Stimulated activated CD4-positive, alpha-beta T cell treated with anti-CD3 and anti-CD28 coated beads, Interleukin-15, amount 100 ng/mL, for 48 hours (primary cell): ENCODE measurements around the gene ASB7.

Source experiments
- DNase-seq, 2 donors: peaks; one replicate each; pipeline ENCODE4 v3.0.0-alpha.2; 2020; ENCODE audit warnings: low read depth in 2 of 2

ASB7 gene

DNA sequence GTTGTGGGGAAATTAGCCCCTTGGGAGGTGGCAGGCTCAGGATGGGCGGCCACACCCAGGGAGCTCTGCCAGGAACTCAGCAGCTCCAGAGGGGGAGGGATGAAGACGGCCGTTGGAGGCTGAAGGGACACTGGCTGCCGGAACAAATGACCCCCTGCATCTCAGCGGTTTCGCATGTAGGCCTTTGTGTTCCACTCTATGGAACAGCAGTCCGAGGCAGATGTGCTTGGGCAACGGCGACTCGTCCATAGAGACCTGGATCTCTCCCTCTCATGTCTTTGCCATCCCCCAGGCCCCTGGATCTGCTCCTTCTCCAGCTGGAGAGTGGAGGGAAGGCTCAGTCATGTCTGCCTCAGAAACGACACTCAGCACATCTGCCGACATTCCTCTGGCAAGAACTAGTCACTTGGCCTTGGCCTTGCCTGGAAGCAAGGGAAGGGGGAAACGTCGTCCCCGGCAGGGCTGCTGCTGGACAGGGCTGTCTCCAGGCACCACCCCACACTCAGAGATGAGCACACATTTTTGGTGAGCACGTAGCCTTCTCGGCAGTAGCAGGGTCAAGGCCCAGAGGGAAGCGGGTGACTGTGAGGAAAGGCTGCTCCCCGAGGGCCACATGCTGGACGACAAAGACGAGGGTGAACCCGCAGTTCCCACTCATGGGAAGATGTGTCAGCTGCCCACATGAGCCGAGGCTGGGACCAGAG lies 83.8 kb downstream of the ASB7 start:
- DNase-seq: no peak

DNA sequence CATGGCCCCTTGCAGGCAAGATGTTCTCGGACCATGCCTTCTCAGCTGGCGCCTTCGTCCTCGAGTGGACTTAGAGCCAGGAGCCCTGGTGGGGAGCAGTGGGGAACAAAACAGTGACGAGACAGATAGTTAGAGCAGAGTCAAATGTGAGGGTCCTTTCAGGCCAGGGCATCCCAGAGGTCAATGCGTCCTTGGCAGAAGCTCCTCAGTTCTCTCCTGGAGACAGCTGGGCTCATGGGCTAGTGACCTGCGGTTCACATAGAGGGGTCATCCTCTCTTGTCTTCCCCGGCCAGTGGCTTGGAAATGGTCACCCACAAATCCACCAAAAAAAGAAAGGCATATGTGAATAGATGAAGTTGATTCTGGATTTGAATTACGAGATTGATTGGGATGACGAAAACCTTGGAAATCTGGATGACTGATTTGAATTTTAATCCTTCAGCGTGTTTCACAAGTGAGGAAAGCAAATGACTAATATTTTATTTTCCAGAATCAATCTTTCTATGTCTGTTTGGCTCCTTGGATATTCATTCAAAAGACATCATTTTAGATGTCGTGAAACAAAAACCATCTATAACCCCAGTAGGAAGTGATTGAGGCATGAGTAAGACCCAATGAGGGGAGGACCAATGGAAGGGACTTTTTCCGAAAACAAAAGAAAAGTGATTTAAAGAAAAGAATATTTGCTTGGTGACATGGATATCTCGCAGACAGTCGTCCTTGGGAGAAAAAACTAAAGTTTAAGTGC lies 84.5 kb downstream of the ASB7 start:
- DNase-seq: no peak

DNA sequence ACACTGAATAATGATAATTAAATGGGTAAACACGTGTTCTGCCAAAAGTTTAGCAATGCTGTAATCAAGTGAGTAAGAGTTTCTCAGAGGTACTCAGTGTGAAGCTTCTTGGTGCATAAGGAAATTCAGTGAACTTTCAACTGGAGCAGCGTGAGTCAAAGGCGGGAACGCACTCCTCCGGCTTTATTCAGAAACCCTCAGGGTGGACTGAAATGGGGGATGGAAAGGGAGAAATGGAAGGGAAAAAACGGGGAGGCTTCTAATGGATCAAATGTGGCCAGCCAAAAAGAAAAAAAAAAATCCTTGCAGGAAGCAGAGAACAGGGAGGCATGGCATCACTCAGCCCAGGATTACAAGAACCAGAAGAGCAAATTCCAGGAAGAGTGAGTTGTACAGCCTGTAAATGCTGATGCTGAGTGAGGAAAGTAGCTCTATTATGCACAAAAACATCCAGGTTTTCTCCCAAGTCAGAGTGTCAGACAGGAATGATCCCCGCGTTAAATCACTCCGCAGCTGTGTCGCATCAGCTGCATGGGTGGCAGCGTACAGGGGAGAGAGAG lies 85.3 kb downstream of the ASB7 start:
- DNase-seq: no peak

DNA sequence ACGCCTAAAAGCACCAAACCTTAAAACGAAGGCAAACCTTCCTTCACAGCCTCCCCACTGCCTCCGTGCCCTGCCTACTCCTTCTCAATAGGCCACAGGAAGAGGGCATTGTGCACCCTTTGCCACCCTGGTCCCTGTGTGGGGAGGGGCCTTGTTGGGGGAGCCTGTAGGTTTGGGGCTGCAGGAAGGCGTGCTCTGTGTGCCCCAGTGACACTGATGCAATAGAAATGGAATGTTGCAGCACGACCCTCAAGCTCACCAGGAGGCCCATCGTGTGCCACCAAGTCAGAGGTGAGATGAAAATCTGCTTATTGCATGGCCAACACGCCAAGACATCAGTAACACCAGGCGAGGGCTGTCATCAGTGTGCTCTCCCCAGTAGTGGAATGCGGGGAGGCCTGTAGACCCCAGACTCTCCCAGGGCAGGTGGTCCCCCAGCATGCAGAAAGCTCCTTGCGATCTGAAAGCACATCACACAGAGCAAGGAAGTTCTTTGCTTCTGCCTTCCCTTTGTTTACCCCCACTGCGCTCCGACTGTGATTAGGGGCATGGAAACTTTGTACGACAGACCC lies 86.2 kb downstream of the ASB7 start:
- no peak for DNase-seq

DNA sequence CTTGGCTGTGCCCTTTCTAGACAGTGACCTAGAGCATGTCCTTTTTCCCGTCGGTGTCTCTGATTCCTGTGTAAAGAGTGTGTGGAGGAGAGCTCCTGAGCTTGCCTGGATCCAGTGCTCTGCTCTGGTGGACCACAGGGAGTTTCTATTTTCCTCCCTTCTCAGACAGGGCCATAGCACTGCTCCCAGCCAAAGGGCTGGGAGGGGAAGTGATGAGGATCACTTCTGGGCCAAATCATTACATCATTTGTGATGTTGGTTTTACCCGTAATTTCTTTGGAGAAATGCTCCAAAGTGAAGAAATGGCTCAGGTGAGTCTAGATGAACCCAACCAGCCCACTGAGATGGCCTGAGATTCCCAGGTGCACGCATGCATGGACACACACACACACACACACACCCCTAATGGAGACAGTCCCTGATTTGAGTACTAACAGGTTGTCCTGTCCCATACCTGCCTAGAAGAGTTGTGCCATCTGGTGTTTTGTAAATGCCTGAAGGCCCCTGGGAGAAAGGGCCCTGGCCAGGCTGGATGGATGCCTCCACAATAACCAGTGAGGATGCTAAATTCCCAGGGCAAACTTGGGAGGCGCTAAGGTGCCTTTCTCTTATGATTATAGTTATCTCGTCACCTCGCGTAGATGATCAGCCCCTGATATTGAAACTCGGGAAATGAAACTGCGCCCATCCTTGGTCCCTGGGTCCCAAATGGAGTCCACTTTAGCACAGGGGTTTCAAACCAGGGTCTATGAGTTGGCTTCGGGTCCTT lies 86.9 kb downstream of the ASB7 start:
- no peak for DNase-seq

DNA sequence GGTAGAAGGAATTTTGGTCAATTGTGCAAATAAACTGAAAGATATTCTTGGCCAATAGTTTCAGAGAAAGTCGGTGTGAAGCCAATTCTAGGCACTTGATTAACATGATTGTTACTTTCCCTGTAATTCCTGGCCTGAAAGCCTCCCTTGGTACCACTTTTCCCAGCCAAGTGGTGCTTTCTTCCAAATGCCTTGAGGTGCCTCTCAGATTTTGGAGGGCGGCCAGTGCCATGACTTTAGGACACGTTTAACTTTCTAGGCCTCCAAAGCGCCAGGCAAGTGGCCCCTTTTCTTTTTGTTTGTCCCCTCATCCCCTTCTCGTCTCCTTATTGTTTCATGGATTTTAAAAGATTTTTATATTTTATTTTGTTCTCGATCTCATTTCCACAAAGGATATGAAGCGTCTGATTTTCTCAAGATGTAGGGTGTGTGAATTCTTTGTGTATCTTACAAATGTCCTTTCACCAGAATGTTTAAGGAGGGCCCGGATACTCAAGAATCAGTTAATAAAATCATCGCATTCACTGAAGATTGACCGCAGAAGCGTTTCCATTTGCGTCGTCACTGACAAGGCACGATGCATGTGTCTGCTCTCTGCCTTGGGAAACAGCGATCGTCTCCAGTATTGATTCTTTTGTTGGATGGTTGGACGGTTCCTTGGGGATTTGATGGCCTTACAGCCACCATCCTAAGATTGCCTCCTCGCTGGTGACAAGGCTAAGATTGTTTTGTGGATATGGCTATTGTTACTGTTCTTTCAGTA lies 87.8 kb downstream of the ASB7 start:
- DNase-seq: no peak

DNA sequence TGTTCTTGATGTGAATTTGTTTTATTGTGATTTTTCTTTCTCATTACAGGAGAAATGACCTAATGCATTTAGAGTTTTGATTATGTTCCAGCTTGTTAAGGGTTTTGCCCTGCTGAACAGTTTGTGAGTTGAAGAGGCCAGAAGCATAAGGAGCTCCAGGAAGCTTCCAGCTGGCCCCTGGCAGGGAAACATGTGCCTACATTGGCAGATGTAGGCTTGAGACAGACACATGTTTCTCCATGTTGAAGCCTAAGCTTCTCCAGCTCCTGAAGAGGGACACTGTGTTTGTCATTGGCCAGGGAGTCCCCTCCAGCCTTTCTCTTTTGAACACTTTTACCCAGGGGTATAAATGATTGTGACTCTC lies 88.4 kb downstream of the ASB7 start:
- no peak for DNase-seq

DNA sequence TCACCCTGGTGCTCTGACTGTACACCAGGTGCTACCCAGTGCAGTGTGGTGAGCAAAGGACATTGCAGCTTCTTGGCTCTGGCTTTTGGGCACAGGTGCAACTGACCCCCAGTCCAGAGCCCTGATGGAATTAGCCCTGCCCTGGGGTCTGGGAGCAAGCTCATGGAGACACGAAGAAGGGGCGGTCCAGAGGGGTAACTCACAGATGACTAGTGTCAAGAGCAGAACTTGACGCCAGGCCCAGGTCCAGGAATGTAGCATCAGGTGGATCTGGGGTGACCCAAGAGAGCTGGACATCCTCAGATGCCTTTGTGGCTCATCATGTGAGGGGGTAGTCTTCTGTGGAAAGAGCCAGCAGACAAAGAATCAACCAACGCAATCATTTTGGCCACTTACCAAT lies 88.9 kb downstream of the ASB7 start:
- no peak for DNase-seq

DNA sequence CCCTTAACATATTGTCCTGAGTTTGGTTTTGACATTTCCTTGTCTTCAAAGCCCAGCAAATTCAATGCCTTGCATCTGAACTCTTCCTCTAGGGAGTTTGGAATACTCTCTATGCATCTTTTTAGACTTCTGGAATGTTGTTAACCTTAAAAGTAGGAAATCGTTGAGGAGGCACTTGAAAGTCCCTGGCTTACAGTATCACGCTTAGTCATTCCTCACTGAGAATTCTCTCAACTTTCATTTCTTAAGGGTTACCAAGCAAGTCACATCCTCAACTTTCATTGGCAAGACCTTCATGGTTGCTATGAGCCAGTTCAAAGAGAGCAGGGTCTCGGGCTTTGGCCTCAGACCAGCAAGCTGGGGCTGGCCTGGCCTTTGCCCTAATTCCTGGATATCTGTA lies 89.9 kb downstream of the ASB7 start:
- no peak for DNase-seq

DNA sequence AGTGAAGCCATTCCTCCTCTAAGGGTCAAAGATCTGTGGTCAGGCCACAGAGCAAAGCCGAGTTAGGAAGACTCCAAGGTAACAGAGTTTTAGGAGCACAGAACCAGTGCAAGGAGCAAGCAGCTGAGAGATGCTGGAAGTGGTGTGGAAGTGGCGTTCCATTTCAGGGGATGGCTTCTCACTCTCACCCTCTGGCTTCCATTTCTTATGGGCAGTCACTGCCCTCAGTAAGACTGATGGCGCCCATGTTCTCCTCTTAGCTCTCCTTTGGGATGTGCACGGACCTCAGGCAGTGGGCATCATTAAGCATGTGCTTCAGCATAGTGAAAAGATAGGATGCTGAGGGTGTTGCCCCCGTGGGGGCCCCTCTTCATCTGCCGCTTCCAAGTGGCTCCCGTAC lies 90.3 kb downstream of the ASB7 start:
- DNase-seq: no peak

DNA sequence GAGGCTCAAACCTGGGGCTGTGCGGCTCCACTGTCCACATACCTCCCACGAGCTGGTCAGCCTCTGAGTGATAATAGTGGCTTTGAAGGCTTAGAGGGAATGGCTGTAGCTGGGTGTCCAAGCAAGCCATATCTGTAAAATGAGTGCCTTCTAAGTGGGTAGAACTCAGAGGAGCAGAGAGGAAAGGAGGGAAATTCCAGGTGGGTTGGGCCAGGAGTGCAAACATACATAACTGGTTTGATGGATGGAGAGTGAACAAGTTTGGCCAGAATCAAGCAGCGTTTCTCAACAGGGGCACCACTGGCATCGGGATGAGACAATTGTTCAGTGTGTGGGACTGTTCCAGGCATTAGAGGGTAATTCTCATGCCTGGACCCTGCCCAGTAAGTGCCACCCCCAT lies 91.1 kb downstream of the ASB7 start:
- DNase-seq: no peak

DNA sequence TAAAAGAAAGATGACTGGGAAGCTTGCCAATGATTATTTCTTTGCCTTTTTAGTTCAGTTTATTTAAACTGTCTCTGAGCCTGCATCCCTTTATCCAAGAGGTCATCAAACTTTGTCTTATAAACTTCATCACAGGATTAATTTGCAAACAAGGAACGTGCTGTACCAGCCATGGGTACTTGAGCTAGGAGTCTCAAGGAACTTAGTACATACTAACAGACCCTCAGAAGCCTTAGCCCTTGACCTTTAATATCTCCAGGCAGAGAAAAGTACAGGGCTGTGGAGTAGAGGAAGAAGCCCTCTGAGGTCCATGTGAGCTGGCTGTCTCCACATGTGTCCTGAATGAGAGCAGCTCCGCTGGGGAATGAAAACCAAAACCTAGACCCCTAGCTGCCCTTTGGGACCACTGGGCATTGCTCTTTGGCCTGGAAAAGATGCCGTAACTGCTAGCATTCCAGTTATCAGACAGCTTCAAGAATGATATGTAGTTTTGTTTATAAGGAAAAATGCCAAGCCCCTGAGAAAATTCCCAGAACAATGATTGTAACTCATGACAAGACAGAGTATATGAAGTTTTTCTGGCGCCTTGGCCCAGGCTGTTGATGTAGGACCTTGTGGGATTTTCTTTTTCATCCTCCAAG lies 92.1 kb downstream of the ASB7 start:
- no peak for DNase-seq

DNA sequence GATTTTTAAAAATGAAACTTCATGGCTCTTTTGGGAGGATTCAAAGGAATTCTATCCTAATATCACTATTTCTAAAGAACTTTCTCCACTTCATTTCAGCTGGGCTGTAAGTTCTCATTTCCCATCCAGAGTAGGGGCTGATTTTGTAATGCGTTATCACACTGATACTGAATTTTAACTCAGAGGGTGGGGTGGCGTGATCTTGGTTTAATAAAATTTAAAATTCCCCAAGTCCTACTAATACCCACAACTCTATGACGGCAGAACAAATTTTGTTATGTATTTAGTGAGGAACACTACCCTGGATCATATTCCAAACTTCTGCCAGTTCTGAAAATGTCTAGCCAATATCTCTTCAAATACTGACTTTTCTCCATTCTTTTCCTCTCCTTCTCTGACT lies 92.7 kb downstream of the ASB7 start:
- no peak for DNase-seq

DNA sequence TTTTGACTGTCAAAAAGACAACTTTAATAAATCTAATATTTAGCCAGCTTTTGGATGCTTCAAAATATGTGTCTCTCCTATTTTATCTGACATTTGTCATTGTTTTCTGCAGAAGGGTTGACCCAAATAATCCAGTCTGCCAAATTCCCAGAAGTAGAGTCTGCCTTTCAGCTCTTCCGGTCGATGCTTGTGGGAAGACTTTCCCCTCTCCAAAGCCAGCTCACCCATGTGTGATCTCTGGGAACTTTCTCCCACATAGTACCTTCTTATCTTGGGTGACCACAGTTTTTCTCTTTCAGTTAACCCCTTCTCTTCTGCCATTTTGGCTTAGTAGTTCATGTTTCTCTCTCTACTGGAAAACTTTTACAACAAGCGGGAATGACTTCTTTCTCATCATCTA lies 94.1 kb downstream of the ASB7 start:
- no peak for DNase-seq
